H1 (cell line): ENCODE measurements around the gene SNRPD3. TPM values are rescaled to one million over a fixed set of nuclear protein-coding genes. Genes with fewer than 3 reads are reported as not detected.

Experiments
- CTCF ChIA-PET: fragments of 300-600 bp; sonication (Branson Sonifier 250); formaldehyde crosslinking; loops from one replicate; lab custom pipeline; 2021; ENCODE audit not compliant: partially characterized antibody; lab: Charles Lee
- POLR2A ChIA-PET: fragments of 300-600 bp; sonication (Branson Sonifier 250); formaldehyde crosslinking; loops from one replicate; lab custom pipeline; 2021; ENCODE audit warnings: inconsistent platforms; ENCODE audit not compliant: partially characterized antibody; lab: Charles Lee
- DNase-seq, 2 experiments: peaks; one replicate each; pipeline versions ENCODE4 v3.0.0 to v3.0.0-alpha.2; 2010 to 2022; ENCODE audit warnings: low spot score in 2 of 2, low read depth in 1 of 2, mixed read lengths in 1 of 2
- FAIRE-seq: peaks from 2 replicates; lab custom pipeline; 2011; peaks lifted over from hg19 to GRCh38; lab: Jason Lieb, UNC
- H2AFZ ChIP-seq: 2 replicates; pipeline ENCODE4 v1.8.1; 2012; ENCODE audit warnings: low read length, inconsistent platforms
- H2AK5ac ChIP-seq: 2 replicates; pipeline ENCODE4 v1.6.1; 2013; ENCODE audit warnings: low read depth, low read length
- H2BK120ac ChIP-seq: replicated peaks from 2 replicates; pipeline ENCODE3; 2013; ENCODE audit warnings: low read depth, low read length, inconsistent platforms
- H2BK12ac ChIP-seq: 2 replicates; pipeline ENCODE4 v1.6.1; 2013; ENCODE audit warnings: low read depth, low read length
- H2BK15ac ChIP-seq: 2 replicates; pipeline ENCODE4 v1.6.1; 2013; ENCODE audit warnings: low read length
- H2BK20ac ChIP-seq: 2 replicates; pipeline ENCODE4 v1.6.1; 2013; ENCODE audit warnings: low read length
- H2BK5ac ChIP-seq: 2 replicates; pipeline ENCODE4 v1.6.1; 2013; ENCODE audit warnings: low read depth, low read length
- H3K14ac ChIP-seq: 2 replicates; pipeline ENCODE4 v1.6.1; 2013; ENCODE audit warnings: inconsistent platforms; ENCODE audit not compliant: insufficient read length
- H3K18ac ChIP-seq: 2 replicates; pipeline ENCODE4 v1.6.1; 2013; ENCODE audit warnings: low read length; ENCODE audit errors: extremely low read depth
- H3K23ac ChIP-seq: 2 replicates; pipeline ENCODE4 v1.6.1; 2013; ENCODE audit warnings: inconsistent platforms; ENCODE audit not compliant: insufficient read length
- H3K23me2 ChIP-seq: 2 replicates; pipeline ENCODE4 v1.6.1; 2013; ENCODE audit warnings: low read depth, low read length
- H3K27ac ChIP-seq: 2 replicates; pipeline ENCODE4 v1.6.1; 2011; ENCODE audit warnings: low read depth, low read length, inconsistent platforms
- H3K27me3 ChIP-seq, 4 experiments: replicated peaks in 1 of 4; 1 replicate in 1 of 4; 2 replicates in 3 of 4; pipeline versions ENCODE4 v1.6.1 to v1.8.1; 2011 to 2013; ENCODE audit warnings: low read length in 3 of 4, mild to moderate bottlenecking in 3 of 4, inconsistent platforms in 2 of 4, mixed read lengths in 2 of 4, moderate library complexity in 1 of 4; ENCODE audit not compliant: control insufficient read depth in 3 of 4, insufficient read depth in 3 of 4; ENCODE audit errors: extremely low read depth in 1 of 4
- H3K36me3 ChIP-seq, 4 experiments: 2 replicates each; pipeline versions ENCODE4 v1.6.1 to v1.8.1; 2011 to 2013; ENCODE audit warnings: mild to moderate bottlenecking in 4 of 4, low read length in 3 of 4, moderate library complexity in 2 of 4, control low read depth in 1 of 4, inconsistent platforms in 1 of 4; ENCODE audit not compliant: insufficient read depth in 4 of 4, control insufficient read depth in 2 of 4
- H3K4ac ChIP-seq: replicated peaks from 2 replicates; pipeline ENCODE3; 2013; ENCODE audit warnings: low read length, low read depth, mixed read lengths, inconsistent platforms; ENCODE audit not compliant: insufficient read length
- H3K4me1 ChIP-seq, 4 experiments: replicated peaks in 1 of 4; 1 replicate in 1 of 4; 2 replicates in 3 of 4; pipeline versions ENCODE4 v1.6.1 to v1.8.1; 2011 to 2013; ENCODE audit warnings: low read length in 3 of 4, inconsistent platforms in 2 of 4, mixed read lengths in 1 of 4; ENCODE audit not compliant: insufficient read depth in 4 of 4, control insufficient read depth in 3 of 4
- H3K4me2 ChIP-seq, 2 experiments: 2 replicates each; pipeline versions ENCODE4 v1.6.1 to v1.8.1; 2011 to 2013; ENCODE audit warnings: low read depth in 2 of 2, low read length in 2 of 2, control low read depth in 1 of 2, inconsistent platforms in 1 of 2, mild to moderate bottlenecking in 1 of 2; ENCODE audit not compliant: insufficient read depth in 1 of 2
- H3K4me3 ChIP-seq, 4 experiments: fragments of 200-600, 300-600 bp in 1 of 4; sonication (generic), shearing (Covaris generic), sonication (Bioruptor Twin) in 1 of 4; 2 replicates each; pipeline versions ENCODE4 v1.5.1 to v1.8.1; 2011 to 2016; ENCODE audit warnings: low read length in 4 of 4, low read depth in 3 of 4, control low read depth in 2 of 4, inconsistent platforms in 2 of 4, mild to moderate bottlenecking in 2 of 4, mixed read lengths in 1 of 4, moderate library complexity in 1 of 4; ENCODE audit not compliant: insufficient read depth in 2 of 4; ENCODE audit errors: extremely low read depth in 1 of 4
- H3K56ac ChIP-seq: replicated peaks from 2 replicates; pipeline ENCODE3; 2013; ENCODE audit warnings: low read depth, mild to moderate bottlenecking, mixed read lengths, low read length, inconsistent platforms; ENCODE audit not compliant: insufficient read length
- H3K79me1 ChIP-seq: 2 replicates; pipeline ENCODE4 v1.6.1; 2013; ENCODE audit warnings: low read depth, low read length, control low read depth
- H3K79me2 ChIP-seq, 2 experiments: 2 replicates each; pipeline versions ENCODE4 v1.6.1 to v1.8.1; 2012 to 2013; ENCODE audit warnings: low read length in 2 of 2, mild to moderate bottlenecking in 2 of 2, inconsistent platforms in 1 of 2; ENCODE audit not compliant: insufficient read depth in 2 of 2, control insufficient read depth in 1 of 2
- H3K9ac ChIP-seq, 4 experiments: replicated peaks in 1 of 4; 1 replicate in 1 of 4; 2 replicates in 3 of 4; pipeline versions ENCODE4 v1.6.1 to v1.8.1; 2011 to 2013; ENCODE audit warnings: low read depth in 3 of 4, low read length in 3 of 4, control low read depth in 2 of 4, mild to moderate bottlenecking in 2 of 4, moderate library complexity in 2 of 4, inconsistent platforms in 1 of 4; ENCODE audit errors: extremely low read depth in 1 of 4
- H3K9me3 ChIP-seq, 2 experiments: 2 replicates each; pipeline versions ENCODE4 v1.6.1 to v1.8.1; 2012 to 2013; ENCODE audit warnings: mild to moderate bottlenecking in 2 of 2, moderate library complexity in 2 of 2, control low read depth in 1 of 2, inconsistent platforms in 1 of 2, low read depth in 1 of 2, low read length in 1 of 2, mixed read lengths in 1 of 2; ENCODE audit not compliant: insufficient read depth in 2 of 2
- H4K20me1 ChIP-seq, 2 experiments: replicated peaks in 1 of 2; 2 replicates each; pipeline versions ENCODE3 to v1.8.1; 2011 to 2013; ENCODE audit warnings: inconsistent platforms in 2 of 2, low read length in 2 of 2, mild to moderate bottlenecking in 1 of 2; ENCODE audit not compliant: insufficient read depth in 2 of 2, control insufficient read depth in 1 of 2
- H4K5ac ChIP-seq: 2 replicates; pipeline ENCODE4 v1.6.1; 2013; ENCODE audit warnings: low read length, low read depth, mixed read lengths, inconsistent platforms; ENCODE audit not compliant: insufficient read length
- H4K8ac ChIP-seq: 2 replicates; pipeline ENCODE4 v1.8.0; 2013; ENCODE audit warnings: mild to moderate bottlenecking, moderate library complexity, low read length, inconsistent platforms; ENCODE audit not compliant: insufficient read depth; ENCODE audit errors: extremely low read depth
- H4K91ac ChIP-seq: replicated peaks from 2 replicates; pipeline ENCODE3; 2013; ENCODE audit warnings: low read length, mixed read lengths, inconsistent platforms; ENCODE audit not compliant: insufficient read length
- CBX5 ChIP-seq: fragments of 300-800, 300-1000 bp; sonication (generic); IDR thresholded peaks from 2 replicates; pipeline ENCODE4 v1.7.1; 2016; ENCODE audit warnings: antibody characterized with exemption, low read length, low read depth
- CTBP2 ChIP-seq: IDR thresholded peaks from 2 replicates; pipeline ENCODE4 v1.7.0; 2011; ENCODE audit warnings: borderline replicate concordance, mild to moderate bottlenecking, moderate library complexity, mixed read lengths, low read length; ENCODE audit not compliant: insufficient read depth, insufficient read length
- E2F6 ChIP-seq: IDR thresholded peaks from 2 replicates; pipeline ENCODE4 v1.6.1; 2012; ENCODE audit warnings: inconsistent platforms
- EP300 ChIP-seq, 2 experiments: IDR thresholded peaks; 1 replicate in 1 of 2; 2 replicates in 1 of 2; pipeline ENCODE4 v1.6.1; 2011 to 2012; ENCODE audit warnings: low read depth in 2 of 2, low read length in 2 of 2, mild to moderate bottlenecking in 2 of 2, borderline replicate concordance in 1 of 2, inconsistent platforms in 1 of 2, moderate library complexity in 1 of 2
- MAFK ChIP-seq: IDR thresholded peaks from 2 replicates; pipeline ENCODE4 v1.6.1; 2012; ENCODE audit warnings: low read depth, mild to moderate bottlenecking, improper control_type of control experiment, low read length
- MAX ChIP-seq: IDR thresholded peaks from 2 replicates; pipeline ENCODE4 v1.6.1; 2012; ENCODE audit warnings: inconsistent platforms
- POU5F1 ChIP-seq: IDR thresholded peaks from 2 replicates; pipeline ENCODE4 v1.6.1; 2011; ENCODE audit warnings: low read depth, mild to moderate bottlenecking, low read length, moderate library complexity
- SIN3A ChIP-seq, 2 experiments: IDR thresholded peaks in 1 of 2; conservative IDR thresholded peaks in 1 of 2; 2 replicates each; pipeline ENCODE4 v1.6.1; 2011 to 2012; ENCODE audit warnings: low read length in 2 of 2, improper control_type of control experiment in 1 of 2, low read depth in 1 of 2, mild to moderate bottlenecking in 1 of 2
- SIRT6 ChIP-seq: IDR thresholded peaks from one replicate; pipeline ENCODE4 v1.7.1; 2012; ENCODE audit warnings: low read length, inconsistent platforms
- TBP ChIP-seq: IDR thresholded peaks from 2 replicates; pipeline ENCODE4 v1.6.1; 2011; ENCODE audit warnings: low read depth, low read length, improper control_type of control experiment
- USF2 ChIP-seq: IDR thresholded peaks from 2 replicates; pipeline ENCODE4 v1.6.1; 2011; ENCODE audit warnings: low read length, improper control_type of control experiment
- WGBS, 2 experiments: shearing (Covaris generic) in 1 of 2; methylation state at CpG; one replicate each; pipeline versions ENCODE4 v1.1.6 to v1.1.7; 2013 to 2015; ENCODE audit warnings: low lambda C conversion rate in 2 of 2, mixed read lengths in 2 of 2, inconsistent platforms in 1 of 2, low coverage in 1 of 2, missing lambda C conversion rate in 1 of 2; ENCODE audit not compliant: insufficient replicate concordance in 2 of 2, insufficient coverage in 1 of 2, insufficient read length in 1 of 2; ENCODE audit errors: extremely low coverage in 1 of 2, missing lambda C conversion rate in 1 of 2; 5-methylcytosine and 5-hydroxymethylcytosine counted together
- polyA plus RNA-seq, 7 experiments: library from polyadenylated mRNA; depleted of rRNA in 3 of 7; stranded (reverse) in 5 of 7; unstranded in 2 of 7; fragments of >200 nt in 5 of 7; fragments of 200-250 nt in 2 of 7; gene quantifications; 1 replicate in 5 of 7; 2 replicates in 1 of 7; 4 replicates in 1 of 7; pipeline versions ENCODE4 v1.2.1 to v1.2.3, GENCODE V29; 2011 to 2013; ENCODE audit warnings: missing spikeins in 2 of 7, mixed read lengths in 2 of 7
- total RNA-seq: library from RNA; stranded (reverse); fragmentation: NEBNext Ultra II Directional; extraction: Animal tissue kit (Norgen Biotek cat#: 25700); gene quantifications from 2 replicates; pipeline ENCODE4 v1.2.1, GENCODE V29; 2021

The SNRPD3 gene
- total and polyA plus RNA-seq, 2 of the 8 experiments (the other 6 are each of a cell fraction or from before 2014, with no cell fraction given): 200 to 455 TPM

- Histone ChIP-seq H3K27ac (no peak overlapping the region), H3K56ac (no peak overlapping the region), H3K4me2 (no peak overlapping the region), H2BK15ac (no peak overlapping the region), H3K18ac (no peak overlapping the region), H2BK20ac (no peak overlapping the region), H3K23ac (no peak overlapping the region), H3K9me3 (no peaks in the 10 kb centered on the region), H2BK5ac (no peak overlapping the region), H4K8ac (no peak overlapping the region), H3K14ac (no peak overlapping the region), H3K79me2 (no peaks in the 10 kb centered on the region), H3K4me3 (no peak overlapping the region), H3K36me3 (peaks cover 0 to 5% (median under 1%) of the 10 kb centered on the region in 4 experiments; a peak in 3 of 8 replicates), H2BK120ac (no peak overlapping the region), H4K5ac (no peak overlapping the region), H3K23me2 (no peaks in the 10 kb centered on the region), H2AK5ac (no peak overlapping the region), H3K9ac (no peak overlapping the region), H2AFZ (no peak overlapping the region), H4K91ac (no peak overlapping the region), H3K79me1 (no peaks in the 10 kb centered on the region; the same call in 1 of the 2 replicates), H4K20me1 (peaks cover 0 to 2% of the 10 kb centered on the region in 2 experiments), H3K4ac (no peak overlapping the region), H3K27me3 (no peaks in the 10 kb centered on the region), H3K4me1 (peaks cover 0 to 5% (median 2%) of the 10 kb centered on the region in 4 experiments; a peak in 5 of 7 replicates), H2BK12ac (no peak overlapping the region)
- CTCF ChIA-PET: interaction anchor here (1.4 kb wide), 1 partner anchor 12 kb away, joined by 4 read pairs; no protein-coding TSS in a partner anchor
- DNase-seq (no peak), FAIRE-seq (no peak)
- no peak for TF ChIP-seq MAFK
- TF ChIP-seq EP300 (IDR thresholded peaks at IDR 0.05; ENCODE audit: borderline replicate concordance in 1 of 2, low read depth in 2 of 2, low read length in 2 of 2): no peak
- TF ChIP-seq TBP: no peak
- TF ChIP-seq CBX5: no peak
- TF ChIP-seq SIN3A (conservative IDR thresholded peaks at IDR 0.05 in 1 of 2, IDR thresholded peaks at IDR 0.05 in 1 of 2; ENCODE audit: low read depth in 1 of 2, low read length in 2 of 2): no peak
- no peak for TF ChIP-seq CTBP2
- TF ChIP-seq SIRT6: no peak
- TF ChIP-seq USF2: no peak
- no peak for TF ChIP-seq MAX
- TF ChIP-seq POU5F1: no peak
- no peak for TF ChIP-seq E2F6
- 91% methylated on average over 5 of the region's 5 CpGs; no CpG with 5 or more reads in 1 of the 2 experiments for WGBS, 2 experiments
- POLR2A ChIA-PET: interaction anchor here (1.1 to 1.9 kb wide), 4 partner anchors 10 to 31 kb away, joined by 5 to 7 read pairs (median 6); partner anchors contain the start of gene SNRPD3
Measured at GRCh38 chr22:24587251-24587650, 31.5 kb downstream of the SNRPD3 start.
